Measurements from ENCODE around the gene PPP1R37.
A peak's percentile ranks its signal among the peaks of the same experiment; 100 is the strongest.

Gene PPP1R37

GRCh38 chr19:45175515-45176345 lies 82.8 kb downstream of the PPP1R37 start:
- DNase-seq, result no peak

GRCh38 chr19:45177817-45178261 lies 84.9 kb downstream of the PPP1R37 start, which contains the start of gene TRAPPC6A:
TRAPPC6A (minus strand) TSS chr19:45178237; CDS start chr19:45178218, 19 bp downstream.
- no peak for DNase-seq

- peak; percentile 99 for DNase-seq
These were observed 85.5 kb downstream of the PPP1R37 start, which contains the start of gene BLOC1S3 for GRCh38 chr19:45178262-45179071. BLOC1S3 (plus strand) TSS chr19:45178784; CDS start chr19:45179297, 513 bp downstream.

GRCh38 chr19:45179072-45179891 lies 86.3 kb downstream of the PPP1R37 start:
- DNase-seq, result no peak

- no peak for DNase-seq
These were observed 87.0 kb downstream of the PPP1R37 start for GRCh38 chr19:45179892-45180370.

- no peak for DNase-seq
These were observed 88.0 kb downstream of the PPP1R37 start for GRCh38 chr19:45180936-45181335.

GRCh38 chr19:45182758-45183157 lies 89.8 kb downstream of the PPP1R37 start:
- no peak for DNase-seq

- DNase-seq, result no peak
These were observed 91.1 kb downstream of the PPP1R37 start for GRCh38 chr19:45184115-45184514.

- DNase-seq, result no peak
These were observed 93.7 kb downstream of the PPP1R37 start for GRCh38 chr19:45186509-45187334.

- DNase-seq, result no peak
These were observed 94.6 kb downstream of the PPP1R37 start for GRCh38 chr19:45187421-45188100.

- no peak for DNase-seq
These were observed 97.0 kb downstream of the PPP1R37 start for GRCh38 chr19:45189971-45190370.

- no peak for DNase-seq
These were observed 98.4 kb downstream of the PPP1R37 start for GRCh38 chr19:45191375-45191774.

GRCh38 chr19:45195764-45196163 lies 102.8 kb downstream of the PPP1R37 start:
- no peak for DNase-seq
